HG02943 (cell line): ENCODE results near the gene DENND4A.

Experiments used
- ATAC-seq: cut with Tn5 transposase; IDR thresholded peaks from one replicate; pipeline ENCODE4 v1.9.1; 2021; ENCODE audit warnings: mild to moderate bottlenecking, low read depth, moderate library complexity; ENCODE audit not compliant: unreplicated experiment

Gene DENND4A

DNA sequence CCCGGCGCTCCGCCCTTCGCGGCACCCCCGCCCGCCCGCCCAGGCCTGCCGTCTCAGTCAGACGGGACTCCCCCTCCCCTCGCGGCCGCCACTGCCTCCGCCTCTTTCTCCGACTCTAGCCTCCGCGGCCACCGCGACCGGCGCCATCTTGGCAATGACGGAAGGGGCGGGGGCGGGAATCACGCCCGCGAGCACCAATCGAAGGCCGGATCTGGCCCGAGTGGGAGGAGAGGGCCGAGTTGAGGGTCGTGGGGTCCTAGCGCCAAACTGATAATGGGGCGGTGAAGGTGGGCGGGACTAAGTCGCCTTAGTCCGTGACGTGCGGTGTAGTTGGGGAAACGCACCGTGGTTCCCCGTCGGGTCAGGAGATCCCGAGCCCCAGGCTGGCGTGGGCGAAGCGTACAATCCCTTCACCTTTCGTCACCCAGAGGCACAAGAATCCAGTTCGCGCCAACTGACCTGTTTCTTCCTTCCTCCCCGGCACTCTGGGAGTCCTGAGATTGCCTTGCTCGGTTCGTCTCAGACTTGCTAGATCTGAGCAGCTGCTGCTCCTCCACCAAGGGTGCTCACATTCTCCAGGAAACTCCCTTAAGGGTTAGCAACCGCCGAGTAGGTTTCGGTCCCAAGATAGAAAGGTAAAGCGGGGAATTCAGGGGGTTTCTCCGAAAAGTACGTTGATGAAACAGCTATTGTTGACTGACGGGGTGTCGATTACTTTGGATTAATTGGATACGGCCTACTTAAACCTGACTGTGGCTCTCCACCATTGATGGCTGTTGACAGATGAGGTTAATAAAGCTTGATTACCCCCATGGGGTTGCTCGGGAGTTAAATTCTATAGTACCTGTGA is at the start of gene DENND4A:
Gene DENND4A, minus strand, starts transcription at position 156 of the 850 bp plus-strand sequence. CDS start 35,843 bp downstream, outside the sequence.
- peak; percentile 78 for ATAC-seq

DNA sequence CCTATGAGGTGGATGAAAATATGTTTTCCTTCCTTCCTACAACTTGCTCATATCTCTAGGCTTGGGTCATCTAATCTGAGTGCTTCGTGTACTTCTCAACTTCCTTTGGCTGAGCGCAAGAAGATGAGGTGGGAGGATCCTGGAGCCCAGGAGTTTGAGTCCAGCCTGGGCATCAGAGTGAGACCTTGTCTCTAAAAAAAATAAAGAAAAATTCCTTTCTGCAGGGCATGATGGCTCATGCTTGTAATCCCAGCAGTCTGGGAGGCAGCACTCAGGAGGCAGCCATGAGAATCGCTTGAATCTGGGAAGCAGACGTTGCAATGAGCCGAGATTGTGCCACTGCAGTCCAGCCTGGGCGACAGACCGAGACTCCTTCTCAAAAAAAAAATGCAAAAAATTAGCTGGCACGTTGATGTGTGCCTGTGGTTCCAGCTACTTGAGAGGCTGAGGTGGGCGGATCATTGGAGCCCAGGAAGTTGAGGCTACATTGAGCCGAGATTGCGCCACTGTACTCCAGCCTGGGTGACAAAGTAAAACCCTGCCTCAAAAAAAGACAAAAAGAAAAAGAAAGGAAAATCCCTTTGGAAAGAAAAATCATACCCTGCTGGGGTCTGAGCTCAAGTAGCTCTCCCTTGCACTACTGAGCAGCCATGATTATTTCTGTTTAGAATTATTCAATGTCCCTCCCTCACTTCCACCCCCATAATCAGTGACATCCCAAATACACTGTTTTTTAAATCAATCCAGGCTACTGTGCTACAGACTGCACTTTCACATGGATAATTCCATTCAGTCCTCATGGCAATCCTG is 49.2 kb upstream of the DENND4A start:
- no peak for ATAC-seq

DNA sequence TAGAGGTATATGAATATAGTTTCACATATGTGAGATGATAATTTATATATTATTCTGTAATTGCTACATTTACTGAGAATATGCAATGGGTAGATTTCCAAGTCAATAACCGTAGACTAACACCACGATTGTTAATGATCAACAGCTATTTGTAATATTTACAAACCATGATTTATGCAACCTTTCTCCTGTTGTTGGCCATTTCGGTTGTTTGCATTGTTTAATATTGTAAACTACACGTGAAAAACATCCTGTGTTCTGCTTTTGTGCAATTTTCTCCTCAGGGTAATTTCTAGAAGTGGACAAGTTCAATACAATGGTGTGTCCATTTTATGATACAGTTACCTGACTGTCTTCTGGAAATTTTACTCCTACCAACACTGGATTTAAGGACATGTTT is 47.9 kb upstream of the DENND4A start:
- no peak for ATAC-seq

DNA sequence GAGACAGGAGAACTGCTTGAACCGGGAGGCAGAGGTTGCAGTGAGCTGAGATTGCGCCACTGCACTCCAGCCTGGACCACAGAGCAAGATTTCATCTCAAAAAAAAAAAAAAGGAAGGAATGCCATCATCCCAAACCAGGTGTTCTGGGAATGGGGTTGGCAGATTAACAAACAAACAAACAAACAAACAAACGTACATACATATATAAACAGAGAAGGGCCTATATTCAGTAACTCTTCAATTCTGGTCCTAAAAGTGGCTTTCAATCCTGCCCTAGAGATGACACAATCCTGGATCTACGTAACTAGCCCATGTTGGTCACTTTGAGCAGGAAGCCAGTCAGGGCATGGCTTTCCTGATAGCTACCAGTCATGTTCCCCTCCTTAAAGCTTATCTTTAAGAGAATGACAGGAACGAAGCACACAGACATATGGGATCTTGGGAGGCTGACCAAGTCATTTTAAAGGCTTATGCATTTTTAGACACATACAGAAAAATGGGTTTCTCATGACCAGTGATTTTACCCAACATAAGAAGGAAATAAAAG is 47.3 kb upstream of the DENND4A start:
- no peak for ATAC-seq

DNA sequence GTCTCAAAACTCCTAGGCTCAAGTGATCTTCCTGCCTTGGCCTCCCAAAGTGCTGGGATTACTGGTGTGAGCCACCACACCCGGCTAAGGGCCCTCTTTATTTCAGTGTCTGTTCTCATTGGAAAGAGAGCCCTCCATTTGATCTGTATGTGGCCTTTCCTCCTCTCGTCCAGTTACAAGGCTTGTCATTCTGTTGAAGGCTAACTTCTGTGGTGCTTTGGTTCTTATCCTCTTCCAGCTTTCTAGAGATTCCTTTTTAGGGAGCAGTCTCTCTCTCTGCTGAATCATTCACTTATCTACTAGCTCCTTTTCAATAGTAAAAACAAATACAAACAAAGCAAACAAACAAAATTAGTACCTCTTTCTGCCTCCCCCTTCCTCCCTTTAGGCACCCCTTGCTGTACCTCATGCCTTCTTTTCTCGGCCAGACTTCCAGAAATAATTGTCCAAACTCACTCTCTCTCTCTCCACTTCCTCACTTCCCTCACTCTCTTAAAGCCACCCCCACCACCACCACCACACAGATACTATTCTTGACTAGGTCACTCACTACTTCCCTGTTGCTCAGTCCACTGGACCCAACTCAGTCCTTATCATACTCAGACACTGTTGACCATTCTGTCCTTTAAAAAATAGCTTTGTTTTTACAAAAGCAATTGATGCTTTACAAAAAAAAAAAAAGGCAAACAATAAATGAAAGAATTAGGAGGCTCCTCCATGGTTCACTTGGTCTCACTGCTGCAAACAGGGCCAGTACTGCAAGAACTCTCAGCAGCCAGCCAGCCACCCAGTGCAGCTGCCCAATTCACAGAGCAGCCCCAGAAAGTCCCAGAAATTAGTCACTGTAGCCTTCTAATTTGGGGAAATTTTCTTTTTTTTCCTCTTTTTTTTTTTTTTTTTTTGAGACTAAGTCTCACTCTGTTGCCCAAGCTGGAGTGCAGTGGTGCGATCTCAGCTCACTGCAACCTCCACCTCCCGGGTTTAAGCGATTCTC is 45.5 kb upstream of the DENND4A start:
- no peak for ATAC-seq

DNA sequence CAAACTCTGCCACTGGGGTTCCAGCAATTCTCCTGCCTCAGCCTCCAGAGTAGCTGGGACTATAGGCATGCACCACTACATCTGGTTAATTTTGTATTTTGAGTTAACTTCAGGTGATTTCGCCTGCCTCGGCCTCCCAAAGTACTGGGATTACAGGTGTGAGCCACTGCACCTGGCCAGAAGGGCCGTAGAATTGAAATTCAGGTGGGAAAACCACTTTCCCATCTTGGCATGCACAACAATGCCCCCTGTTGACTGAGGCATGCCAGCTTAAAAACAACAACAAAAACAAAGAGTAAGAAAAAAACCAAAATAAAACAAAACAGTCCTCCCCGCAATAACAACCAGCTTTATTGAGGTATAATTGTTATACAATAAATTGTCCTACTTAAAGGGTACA is 44.6 kb upstream of the DENND4A start:
- ATAC-seq: no peak

DNA sequence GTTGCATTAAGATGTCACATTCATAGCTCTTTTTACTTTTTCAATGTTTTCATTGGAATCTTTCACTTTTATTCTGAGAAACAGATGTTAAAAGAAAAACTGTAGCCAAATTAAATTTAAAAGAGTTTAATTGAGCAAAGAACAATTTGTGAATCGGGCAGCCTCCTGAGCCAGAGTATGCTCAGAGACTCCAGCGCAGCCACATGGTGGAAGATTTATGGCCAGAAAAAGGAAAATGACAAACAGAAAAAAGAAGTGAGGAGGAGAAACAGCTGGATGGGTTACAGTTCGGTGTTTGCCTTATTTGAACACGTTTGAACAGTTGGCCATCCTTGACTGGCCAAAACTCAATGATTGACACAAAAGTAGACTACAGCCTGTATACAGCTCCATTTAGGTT is 43.4 kb upstream of the DENND4A start:
- ATAC-seq: no peak

DNA sequence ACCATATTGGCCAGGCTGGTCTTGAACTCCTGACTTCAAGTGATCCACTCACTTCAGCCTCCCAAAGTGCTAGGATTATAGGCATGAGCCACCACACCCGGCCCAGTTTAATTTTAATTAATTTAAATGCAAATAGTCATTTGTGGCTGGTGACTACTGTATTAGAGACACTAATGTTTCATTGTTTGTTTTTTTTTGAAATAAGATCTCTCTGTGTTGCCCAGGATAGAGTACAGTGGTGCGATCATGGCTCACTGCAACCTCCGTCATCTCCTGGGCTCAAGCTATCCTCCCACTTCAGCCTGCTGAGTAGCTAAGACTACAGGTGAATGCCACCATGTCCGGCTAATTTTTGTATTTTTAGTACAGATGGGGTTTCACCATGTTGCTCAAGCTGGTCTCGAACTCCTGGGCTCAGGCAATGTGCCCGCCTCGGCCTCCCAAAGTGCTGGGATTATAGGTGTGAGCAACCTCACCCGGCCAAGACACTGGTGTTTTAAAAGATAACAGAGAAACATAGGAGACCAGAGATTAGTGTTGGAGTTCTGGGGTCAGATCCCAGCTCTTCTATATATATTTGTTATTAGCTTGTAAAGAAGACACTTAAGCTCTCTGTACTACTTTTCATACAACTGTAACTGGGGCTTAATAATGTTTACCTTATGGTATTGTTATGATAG is 42.6 kb upstream of the DENND4A start:
- ATAC-seq: no peak

DNA sequence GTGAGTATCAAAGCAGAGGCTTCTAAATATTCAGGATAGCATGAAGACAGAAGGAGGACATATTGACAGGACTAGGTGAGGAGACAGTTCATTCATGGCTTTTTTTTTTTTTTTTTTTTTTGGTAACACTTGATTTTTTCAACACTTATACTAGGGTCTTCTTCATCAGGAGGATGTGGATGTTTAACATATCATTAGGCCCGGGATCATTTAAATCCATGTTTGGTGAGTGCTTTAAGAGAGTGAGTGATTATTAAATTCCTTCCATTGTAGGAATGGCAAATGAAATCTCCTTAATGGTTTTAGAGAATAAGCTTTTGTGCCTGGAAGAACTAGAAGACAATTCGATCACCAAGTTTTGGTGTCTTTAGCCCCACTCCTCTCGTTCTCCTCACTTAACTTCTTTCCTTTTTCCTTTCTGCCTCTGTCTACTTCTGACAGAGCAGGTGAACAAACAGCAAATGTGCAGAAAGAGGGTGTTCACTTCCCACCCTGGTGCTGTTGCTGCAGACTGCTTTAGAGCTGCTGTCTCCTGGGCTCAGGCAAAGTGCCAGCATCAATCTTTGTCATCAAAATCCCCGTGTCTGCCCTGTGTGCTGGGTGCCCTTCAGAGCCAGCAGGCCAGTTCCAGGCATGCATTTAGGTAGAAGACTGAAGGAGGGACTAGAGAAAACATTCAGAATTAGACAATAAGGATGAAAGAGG is 41.6 kb upstream of the DENND4A start:
- ATAC-seq: no peak

DNA sequence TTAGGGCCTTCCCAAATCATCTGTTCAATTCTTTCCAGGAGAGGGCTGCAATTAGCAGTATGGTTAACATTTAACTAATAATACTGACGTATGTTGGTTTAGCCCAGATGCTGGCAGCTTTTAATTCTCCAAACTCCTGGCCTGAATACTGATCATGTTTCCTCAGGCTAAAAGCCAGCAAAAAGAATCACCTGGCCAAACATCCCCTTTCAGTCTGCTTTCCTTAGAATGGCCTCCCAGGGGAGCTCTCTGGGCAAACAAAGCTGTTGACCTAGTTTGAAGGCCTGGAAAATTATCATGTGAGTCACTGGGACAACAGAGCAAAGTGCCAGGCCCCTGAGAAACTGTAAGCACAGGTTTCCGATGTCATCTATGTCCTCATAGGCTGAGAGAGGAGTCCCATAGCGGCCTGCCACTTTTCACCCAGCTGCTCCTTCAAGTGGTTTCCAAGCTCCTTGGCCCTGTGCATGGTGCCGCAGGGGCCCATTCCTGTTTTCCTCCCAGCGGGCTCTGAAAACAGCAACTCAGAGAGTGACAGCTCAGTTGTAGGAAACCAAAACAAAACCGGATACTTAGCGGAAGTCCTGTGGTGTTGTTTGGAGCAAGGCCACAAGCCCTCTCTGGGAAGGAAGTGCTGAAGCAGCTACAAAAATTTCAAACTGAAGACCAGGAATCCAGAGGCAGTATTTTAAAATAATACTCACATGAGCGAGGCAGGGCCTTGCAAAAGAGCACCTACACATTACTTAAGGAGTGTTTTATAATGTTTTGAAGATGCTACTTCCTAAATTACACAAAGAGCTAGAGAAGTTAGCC is 40.7 kb upstream of the DENND4A start:
- no peak for ATAC-seq

DNA sequence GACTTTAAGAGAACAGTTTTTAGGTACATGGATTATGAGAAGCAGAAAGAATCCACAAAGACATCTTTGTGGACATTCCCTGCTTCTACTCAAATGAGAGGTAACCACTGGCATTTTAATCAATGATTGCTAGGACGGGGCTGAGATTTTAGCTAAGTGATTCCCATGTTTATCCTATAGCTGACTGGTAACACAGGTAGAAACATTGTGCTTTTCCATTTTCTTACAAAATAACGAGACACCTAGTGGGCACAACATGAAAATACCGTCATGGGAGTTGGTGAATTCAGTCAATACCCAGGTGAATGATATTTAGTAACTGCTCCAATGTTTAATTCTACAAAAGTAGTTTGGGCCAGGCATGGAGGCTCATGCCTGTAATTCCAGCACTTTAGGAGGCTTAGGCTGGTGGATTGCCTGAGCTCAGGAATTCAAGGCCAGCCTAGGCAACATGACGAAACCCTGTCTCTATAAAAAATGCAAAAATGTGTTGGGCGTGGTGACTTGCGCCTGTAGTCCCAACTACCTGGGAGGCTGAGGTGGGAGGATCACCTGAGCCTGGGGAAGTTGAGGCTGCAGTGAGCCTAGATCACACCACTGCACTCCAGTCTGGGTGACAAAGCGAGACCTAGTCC is 37.2 kb upstream of the DENND4A start:
- no peak for ATAC-seq

DNA sequence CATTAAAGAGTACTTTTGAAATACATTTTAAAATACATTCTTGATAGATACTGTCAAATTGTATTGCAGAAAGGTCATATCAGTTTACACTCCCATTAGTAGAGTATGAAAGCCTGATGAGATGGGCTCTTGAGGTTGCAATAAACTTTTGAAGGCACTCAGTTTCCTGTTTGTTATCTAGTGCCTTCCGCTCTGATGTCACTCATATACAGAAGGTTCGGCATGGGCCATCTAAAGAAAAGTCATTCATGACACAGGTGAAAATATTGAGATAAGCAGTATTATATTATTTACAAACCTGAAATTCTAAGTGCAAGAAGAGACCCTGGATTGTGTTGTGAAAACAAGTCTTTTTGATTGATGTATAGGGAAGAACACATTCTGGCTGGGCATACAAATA is 36.5 kb upstream of the DENND4A start:
- no peak for ATAC-seq

DNA sequence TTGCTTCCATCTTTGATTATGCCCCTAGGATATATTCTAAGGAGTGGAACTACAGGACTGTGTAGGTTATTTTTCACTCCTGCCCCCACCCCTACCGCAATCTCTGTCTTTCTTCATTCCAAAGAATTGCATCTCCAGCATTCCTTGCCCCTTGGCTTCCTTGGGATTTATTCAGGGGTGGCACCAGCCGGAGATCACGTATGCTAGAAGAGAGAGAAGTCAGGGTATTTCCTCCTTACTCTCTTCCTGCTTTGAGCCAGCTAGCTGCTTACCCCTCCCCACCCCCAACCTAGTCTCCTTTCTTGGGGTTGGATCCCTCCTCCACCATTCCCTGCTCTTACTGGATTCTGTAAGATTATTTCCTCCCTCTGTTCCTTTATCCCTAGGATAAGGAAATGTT is 35.0 kb upstream of the DENND4A start:
- ATAC-seq: no peak

DNA sequence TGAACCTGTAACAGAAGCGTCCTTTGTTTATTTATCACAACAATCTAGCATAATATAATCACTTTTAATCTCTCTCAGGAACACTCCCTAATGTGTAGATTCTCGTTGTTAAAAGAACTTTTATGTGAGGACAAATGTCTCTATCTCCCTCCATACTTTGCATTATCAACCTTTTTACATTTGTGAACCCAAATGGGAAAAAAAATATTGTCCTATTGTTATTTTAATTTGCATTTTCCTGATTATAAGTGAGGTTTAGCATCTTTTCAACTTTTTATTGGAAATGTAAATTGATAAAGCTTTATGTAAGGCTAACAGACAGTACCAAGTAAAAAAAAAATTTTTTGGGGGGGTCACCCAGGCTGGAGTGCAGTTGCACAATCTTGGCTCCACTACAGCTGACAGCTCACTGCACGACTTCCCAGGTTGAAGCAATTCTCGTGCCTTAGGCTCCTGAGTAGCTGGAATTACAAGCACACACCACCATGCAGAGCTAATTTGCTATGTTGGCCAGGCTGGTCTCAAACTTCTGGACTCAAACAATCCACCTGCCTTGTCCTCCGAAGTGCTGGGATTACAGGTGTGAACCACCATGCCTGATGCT is 33.0 kb upstream of the DENND4A start:
- ATAC-seq: no peak

DNA sequence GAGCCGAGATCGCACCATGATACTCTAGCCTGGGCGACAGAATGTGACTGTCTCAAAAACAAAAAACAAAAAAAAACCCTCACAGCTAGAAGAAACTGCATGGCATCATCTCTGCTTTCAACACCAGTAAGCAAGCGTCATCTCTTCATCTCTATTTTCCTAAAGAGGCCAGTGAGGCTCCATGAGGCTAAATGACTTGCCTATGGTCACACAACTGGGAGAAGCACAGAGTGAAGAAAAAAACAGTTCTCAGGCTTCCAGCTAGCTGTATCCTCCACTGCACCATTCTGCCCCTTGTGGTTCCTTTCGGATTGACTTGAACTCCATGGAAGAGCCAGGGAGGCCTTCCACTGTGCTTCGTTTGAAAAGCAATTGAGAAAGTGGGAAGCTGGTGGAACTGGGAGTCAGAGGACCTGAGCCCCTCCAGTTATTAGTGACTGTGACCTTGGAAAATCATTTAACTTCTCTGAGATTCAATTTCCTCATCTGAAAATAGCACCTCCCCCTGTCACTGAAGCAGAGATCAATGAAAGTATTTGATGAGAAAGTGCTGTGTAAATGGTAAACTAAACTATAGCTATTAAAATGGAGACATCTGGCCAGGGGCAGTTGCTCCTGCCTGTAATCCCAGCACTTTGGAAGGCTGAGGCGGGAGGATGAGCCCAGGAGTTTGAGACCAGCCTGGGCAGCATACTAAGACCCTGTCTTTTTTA is 32.1 kb upstream of the DENND4A start:
- no peak for ATAC-seq

DNA sequence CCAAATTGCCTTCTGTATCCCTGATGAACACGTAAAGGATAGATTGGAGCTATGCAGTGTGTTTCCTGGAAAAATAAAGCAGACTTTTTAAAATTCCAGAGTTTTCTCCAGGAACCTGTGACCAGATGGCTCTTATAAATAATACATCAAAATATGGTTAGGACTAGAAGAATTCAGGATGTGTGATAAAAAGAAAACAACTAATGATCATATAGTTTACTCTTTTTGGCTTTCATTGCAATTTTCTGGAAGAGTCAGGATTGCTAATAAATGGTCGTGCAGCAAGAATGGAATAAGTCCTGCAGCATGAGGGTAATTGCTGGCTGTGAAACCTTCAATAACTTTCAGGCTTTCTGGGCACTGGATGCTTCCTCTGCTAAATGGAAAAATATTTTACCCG is 30.2 kb upstream of the DENND4A start:
- no peak for ATAC-seq

DNA sequence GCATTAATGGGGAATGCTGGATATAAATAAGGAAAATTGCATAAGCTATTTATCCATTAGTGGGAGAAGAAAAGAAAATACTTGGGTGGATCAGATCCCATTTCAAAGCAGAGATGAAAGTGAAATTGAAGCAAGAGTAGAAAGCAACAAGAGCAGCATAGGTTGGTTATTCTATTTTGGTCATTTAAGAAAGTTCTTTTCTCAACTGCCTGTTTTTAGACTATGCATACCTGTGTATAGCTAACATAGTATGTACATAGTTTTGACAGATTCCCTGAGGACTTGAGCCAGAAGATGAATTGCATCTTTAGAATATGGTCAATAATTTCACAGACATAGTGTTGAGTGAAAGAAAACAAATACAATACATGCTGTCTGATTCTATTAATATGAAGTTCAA is 29.0 kb upstream of the DENND4A start:
- ATAC-seq: no peak
